Measurements from ENCODE around the gene UBE2S.
A peak's percentile ranks its signal among the peaks of the same experiment; 100 is the strongest.
"Not testable (repeated sequence)": the region's sequence is repeated elsewhere in the genome, so short reads cannot be mapped to it uniquely, and the experiment has no call there.

Gene UBE2S

DNA sequence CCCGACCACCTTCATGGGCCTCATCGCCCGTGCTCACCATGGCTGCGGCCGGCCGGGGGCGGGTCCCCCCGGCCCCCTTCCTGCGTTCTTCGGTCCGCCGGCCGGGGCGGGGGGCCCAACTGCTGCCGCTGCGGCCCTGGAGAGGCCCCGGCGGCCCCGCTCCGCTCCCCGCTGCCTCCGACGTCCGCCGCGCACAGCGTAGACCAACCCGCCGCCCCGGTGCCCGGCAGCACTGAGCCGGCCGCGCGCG lies at the start of gene UBE2S:
TSS of gene UBE2S (minus strand) at position 239 of the 250 bp plus-strand sequence. CDS start at position 40, 199 bp downstream.
- DNase-seq, result not testable (repeated sequence)

DNA sequence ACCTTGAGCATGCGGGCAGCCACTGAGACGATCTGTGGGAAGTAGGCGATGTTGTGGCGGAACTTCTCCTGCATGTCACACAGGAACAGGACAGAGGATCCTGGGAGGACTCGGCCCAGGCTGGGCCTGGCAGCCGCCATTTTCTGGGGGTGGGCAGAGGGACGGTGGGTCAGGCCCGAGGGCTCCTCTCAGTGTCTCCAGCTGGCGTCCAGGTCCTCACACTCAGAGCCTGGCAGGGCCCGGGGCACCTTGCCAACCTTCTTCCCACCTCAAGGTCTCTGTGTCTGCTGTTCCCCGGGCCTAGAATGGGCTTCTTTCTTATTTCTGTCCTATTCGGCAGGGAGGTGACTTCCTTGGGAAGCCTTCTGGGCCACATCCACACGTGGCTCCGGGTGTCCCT lies 48.8 kb upstream of the UBE2S start:
- no peak for DNase-seq

DNA sequence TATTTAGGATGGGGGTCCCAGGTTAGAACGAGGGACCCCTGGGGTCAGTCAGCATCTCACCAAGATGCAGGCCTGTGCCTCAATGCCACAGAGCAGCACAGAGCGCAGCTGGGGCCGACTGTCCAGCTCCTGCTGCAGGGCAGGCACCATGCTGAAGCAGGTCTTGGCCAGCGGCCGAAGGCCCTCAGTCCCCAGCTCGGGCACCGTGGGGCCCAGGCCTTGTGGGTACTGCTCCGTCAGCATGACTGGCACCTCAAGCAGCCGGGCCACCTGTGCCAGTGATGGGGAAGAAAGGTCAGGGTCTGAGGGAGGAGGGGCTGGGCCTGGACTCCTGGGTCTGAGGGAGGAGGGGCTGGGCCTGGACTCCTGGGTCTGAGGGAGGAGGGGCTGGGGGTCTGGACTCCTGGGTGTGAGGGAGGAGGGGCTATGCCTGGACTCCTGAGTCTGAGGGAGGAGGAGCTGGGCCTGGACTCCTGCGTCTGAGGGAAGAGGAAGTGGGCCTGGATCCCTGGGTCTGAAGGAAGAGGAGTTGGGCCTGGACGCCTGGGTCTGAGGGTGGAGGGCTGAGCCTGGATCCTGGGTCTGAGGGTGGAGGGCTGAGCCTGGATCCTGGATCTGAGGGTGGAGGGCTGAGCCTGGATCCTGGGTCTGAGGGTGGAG lies 48.1 kb upstream of the UBE2S start:
- DNase-seq, result no peak

DNA sequence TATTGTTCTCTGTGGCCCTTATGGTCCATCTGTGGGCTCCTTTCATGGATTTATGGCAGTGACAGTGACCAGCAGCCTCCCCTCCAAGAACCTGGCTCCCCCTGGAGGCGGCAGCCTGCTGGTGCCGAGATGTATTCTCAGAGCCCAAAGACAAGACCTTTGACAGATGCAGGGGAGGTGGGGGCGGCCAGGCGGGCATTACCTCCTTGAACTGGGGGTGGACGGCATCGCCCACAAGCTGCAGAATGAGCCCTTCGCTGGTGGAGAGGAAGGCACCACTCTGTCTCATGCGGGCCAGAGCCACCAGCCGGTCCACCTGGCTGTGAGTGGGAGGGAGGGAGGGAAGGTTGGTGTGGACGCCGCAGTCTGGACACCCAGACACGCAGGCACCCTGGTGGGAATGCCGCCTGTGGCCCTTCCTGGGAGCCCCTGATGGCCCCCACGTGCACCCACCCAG lies 47.2 kb upstream of the UBE2S start:
- peak; percentile 41 to 43 for DNase-seq

DNA sequence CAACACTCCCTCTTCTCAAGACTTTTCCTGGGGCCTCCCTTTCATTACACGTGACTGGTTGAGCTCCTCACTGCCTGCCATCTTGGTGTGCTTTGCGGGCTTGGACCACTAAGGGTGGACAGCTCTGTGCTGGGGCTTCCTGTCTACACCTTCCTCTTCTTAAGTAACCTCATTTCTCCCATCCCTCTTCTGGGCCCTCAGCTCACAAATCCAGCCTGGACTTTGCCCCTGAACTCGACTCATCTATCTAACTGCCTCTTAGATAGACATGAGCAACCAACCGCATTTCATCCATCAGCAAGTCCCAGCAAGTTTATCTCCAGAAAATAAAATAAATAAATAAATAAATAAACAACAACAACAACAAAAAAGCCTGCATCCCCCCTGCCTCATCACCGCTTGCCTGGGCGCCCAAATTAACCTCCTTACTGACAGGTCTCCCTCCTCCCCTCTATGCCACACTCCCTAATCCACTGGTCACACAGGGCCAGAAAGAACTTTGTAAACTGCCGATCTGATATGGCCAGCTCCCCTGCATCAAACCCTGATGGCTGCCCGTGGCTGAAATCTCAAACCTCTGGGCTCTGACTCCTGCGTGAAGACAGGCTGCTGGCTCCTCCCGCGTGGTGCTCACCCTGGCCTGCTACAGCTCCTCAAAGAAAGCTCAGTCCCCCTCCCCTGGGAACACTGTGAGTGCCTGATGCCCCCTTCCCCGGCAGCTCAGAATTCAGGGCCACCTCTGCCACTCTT lies 46.1 kb upstream of the UBE2S start:
- DNase-seq, result no peak

DNA sequence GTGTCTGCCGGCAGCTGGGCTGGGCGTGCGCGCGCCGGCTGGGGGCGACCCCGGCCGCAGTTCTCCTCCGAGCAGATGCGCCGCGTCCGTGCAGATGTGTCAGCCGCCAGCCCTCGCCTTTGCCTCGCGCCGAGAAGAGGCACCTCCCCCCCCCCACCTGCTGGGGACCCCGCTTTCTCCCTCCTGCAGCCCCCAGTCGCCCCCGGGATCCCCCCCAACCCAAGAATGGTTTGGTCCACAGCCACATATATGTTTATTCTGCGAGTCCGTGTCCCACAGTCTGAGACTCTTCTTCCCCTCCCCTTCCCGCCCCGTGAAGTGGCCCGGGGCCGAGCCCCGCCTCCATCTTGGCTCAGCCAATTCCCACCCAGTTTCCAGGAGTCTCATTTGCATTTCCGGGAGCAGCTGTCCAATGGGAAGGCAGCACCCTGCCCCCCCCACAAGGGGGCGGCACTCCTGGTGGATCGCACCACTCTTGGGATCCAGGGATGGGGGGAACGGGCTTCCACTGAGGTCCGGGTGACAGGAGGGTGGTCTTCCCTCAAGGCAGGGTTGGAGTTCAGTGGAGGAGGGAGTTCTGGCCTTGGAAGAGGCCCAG lies 45.3 kb upstream of the UBE2S start:
- no peak for DNase-seq

DNA sequence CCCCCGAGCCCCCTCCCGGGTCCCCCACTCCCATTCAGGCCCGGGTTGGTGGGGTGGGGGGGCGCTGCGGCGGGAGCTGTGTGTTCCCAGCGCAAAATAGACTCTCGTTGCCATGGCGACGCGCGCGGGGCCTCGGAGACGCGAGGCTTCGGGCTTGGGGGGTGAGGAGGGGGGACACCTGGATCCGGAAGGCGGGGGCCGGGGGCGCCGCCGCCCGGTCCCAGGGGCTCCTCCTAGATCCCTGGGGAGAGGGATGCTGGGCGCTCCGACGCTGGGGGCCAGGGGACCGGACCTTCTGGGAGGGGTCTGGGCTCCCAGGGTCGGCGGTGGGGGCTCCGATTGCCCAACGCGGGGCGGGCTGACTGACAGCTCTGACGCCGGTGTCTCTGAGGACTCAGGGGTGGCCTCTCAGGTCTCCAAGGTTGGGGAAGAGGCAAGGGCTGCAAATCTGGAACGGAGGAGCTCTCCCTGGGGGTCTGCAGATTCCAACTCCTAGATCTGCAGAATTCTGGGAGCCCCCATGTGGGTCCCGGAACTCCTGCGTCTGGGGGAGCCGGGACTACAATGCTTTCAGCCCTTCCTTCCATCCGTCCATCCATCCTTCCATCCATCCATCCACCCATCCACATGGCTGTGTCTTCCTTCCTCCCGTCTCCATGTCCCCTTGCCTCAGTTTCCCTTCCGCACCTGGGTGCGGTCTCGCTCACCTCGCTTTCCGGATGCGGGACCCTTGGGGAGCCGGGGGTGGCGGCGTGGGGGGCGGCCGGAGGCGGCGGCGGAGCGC lies 44.6 kb upstream of the UBE2S start:
- no peak for DNase-seq

DNA sequence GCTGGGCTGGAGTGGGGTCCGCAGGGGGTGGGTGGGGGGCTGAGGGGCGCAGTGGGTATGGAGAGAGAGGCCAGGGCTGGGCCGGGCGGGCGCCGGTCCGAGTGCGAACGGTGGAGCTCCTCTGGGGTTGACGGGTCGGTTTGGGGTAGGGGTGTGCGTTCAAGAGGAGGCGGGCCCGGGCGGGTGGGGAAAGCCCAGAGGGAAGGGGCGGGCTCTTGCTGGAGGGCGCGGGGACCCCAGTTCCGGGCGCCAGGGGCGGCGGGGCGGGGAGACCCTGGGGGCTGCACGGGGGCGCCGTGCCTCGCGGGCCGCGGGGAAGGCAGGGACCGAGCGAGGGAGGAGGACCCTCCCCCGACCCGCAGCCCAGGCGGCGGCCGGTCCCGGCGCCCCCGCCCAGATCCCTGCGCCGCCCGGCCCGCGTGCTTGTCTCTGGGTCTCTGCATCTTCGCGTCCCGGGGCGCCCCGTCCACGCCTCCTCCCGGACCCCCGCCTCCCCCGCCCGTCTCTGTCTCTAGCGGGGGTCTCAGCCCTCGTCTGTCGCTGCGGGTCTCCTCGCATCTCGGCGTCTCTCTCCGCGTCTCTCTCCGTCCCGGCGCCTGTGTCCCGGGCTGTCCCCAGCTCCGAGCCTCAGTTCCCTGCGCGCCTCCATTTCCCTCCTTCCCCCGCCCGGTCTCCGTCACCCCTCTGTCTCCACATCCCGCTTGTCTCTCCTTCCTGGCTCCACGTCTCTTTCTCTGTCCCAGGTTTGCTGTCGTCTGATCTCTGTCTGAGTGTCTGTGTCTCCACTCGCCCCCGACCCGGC lies 43.8 kb upstream of the UBE2S start:
- no peak for DNase-seq

DNA sequence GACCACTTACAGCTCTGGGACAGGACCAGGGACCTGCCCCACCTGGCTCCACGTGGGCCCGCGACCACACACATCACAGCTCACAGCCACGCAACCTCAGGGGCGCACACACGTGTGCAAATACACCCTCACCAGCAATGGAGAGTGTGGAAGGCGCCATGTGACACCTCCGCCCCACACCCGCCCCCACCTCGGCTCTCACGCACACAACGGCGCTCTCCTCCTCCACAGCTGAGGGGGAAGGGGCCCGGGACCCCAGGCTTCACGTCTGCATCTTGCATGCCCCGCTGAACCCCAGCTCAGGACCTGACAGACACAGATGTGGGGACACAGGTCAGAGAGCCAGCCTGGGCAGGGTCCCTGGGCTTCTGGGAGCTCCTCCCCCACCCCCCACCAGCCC lies 41.9 kb upstream of the UBE2S start:
- no peak for DNase-seq

DNA sequence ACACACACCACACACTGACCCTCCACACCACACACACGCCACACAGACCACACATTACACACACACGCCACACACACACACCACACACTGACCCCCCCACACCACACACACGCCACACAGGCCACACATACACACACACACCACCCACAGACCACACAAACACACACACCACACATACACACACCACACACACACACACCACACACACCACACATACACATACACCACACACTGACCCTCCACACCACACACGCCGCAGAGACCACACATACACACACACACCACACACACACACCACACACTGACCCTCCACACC lies 40.5 kb upstream of the UBE2S start:
- DNase-seq, result not testable (repeated sequence)

DNA sequence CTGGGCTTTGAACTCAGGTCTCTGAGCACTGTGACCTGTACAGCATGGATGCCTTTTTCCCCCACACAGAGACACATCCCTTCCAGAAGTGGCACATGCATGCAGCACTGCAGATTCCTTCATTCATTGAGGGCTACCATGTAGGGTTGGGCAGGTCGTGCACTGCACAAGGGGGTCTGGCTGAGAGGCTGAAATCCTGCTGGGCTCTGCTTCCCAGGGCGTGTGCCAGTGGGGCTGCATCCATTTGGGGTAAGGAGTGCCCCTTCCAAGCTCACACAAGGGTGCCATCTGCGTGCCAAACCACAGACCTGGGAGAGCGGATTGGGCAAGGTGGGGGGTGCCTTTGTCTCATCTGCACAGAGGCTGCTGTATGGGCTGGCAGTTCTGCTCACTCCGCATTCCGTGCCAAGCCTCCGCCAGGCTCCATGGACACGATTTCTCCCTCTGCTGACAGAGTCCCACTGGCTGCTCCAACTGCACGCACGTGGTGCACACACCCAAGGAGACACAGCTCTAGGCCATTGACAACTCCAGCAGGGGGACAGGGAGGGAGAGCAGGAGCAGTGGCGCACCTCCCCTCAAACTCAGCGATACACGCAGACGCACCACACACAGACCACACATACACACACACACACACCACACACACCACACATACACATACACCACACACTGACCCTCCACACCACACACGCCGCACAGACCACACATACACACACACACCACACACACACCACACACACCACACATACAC lies 40.0 kb upstream of the UBE2S start:
- no peak for DNase-seq

DNA sequence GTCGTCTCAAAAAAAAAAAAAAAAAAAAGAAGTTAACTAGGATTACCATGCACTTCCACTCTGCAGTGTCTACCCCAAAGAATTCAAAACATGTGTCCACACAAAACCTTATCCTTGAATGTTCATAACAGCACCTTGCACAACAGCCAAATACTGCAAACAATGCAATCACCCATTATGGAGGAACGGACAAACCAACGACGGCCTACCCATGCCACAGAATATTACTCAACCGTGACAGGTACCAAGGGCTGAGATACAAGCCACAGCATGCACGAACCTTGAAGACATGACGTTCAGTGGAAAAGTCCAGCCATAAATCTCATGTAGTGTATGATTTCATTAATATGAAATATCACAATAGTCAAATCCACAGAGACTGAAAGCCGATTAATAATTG lies 38.5 kb upstream of the UBE2S start:
- no peak for DNase-seq

DNA sequence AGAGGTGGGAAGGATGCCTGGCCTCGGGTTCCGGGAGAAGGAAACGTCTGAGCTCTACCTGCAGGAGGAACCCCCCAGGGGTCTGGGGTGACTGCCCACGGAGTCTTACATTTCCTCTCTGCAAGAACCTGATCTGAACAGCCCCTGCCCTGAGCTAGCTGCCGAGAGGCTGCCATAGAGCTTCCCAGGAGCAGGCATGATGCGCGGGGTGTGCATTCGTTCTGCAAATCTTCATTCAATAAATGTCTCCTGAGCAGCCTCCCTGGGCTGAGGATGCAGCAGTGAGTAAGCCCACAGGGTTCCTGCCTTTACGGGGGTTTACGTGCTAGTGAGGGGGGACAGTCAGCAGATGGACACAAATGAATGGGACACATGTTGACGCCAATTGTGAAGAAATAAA lies 37.1 kb upstream of the UBE2S start:
- no peak for DNase-seq

DNA sequence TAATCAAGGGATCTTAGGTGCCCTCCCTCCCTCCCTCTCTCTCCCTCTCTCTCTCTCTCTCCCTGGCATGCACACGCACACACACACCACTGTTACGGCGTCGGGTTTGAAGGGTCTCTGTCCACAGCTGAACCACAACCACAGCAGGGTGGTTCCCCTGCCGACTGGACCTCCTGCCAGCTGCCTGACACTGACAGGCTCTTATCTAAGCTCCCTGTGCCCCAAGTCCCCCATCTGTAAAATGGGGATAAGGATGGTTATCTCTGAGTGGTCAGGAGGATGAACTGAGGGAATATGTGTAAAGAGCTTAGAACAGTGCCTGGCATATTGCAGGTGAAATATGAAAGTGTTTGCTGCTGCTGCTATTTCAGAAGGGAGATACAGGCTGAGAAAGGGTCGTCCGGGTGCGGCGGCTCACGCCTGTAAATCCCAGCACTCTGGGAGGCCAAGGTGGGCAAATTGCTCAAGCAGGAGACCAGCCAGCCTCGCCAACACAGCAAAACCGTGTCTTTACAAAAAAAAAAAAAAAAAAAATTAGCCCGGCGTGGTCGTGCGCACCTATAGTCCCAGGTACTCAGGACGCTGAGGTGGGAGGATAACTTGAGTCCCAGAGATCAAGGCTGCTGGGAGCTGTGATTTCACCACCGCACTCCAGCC lies 36.4 kb upstream of the UBE2S start:
- no peak for DNase-seq

DNA sequence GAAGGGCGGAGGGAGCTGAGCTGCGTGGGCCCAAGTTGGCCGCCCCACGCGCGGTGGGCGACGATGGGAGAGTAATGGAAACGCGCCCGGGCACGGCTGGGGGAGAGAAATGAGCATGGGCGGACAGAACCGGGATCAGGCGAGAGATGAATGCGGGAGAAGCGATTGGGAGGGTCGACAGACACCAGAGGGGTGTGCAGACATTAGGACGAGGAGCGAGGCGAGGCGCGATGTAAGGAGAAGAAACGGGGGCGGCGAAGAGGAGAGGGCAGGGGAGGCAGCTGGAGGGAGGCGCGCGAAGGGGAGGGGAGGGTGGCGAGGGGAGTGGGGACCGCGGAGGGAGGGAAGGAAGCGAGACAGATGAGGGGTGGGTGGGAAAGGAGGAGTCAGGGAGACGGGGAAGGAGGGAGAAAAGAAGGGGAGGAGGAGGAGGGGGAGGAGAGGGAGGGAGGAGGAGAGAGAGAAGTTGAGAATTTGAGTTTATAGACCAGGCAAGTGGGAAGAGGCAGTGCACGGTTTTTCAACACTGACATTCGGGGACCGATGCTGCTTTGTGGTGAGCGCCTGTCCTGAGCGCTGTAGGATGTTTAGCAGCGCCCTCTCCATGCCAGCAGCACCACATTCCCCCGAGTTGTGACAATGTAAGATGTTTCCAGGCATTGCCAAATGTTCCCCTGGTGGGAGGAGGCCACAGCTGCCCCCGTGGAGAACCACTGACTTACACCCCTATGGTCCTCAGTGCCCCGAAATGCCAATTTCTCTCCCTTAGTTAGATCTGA lies 35.6 kb upstream of the UBE2S start, which contains the start of gene SHISA7:
TSS of gene SHISA7 (minus strand) at position 256 of the 779 bp plus-strand sequence. CDS start 437 bp downstream, outside the sequence.
- DNase-seq, result no peak

DNA sequence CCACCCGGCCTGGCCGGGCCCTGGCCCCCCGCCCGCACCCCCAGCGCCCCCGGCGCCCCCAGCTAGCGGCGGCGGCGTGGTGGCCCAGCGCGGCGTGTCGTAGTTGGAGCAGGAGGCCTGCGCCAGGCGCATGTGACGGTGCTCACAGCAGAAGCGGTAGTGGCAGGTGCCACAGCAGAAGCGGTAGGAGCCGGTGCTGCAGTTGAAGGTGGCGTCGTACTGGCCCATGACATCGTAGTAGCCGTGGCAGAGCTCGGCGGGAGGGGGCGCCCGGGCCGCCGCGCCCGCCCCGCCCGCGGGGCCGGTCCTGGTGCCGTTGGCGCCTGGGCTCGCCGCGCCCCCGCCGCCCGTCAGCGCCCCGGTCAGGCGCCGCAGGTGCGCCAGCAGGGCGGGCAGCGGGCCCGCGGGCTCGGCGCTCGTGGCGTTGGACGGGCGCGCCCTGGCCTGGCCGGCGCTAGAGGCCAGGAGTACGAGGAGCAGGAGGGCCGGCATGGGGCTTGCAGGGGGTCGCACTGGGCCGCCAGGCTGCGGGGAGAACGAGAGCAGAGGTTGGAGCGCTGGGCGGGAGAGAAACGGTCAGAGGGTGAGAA lies 34.9 kb upstream of the UBE2S start:
- no peak for DNase-seq

DNA sequence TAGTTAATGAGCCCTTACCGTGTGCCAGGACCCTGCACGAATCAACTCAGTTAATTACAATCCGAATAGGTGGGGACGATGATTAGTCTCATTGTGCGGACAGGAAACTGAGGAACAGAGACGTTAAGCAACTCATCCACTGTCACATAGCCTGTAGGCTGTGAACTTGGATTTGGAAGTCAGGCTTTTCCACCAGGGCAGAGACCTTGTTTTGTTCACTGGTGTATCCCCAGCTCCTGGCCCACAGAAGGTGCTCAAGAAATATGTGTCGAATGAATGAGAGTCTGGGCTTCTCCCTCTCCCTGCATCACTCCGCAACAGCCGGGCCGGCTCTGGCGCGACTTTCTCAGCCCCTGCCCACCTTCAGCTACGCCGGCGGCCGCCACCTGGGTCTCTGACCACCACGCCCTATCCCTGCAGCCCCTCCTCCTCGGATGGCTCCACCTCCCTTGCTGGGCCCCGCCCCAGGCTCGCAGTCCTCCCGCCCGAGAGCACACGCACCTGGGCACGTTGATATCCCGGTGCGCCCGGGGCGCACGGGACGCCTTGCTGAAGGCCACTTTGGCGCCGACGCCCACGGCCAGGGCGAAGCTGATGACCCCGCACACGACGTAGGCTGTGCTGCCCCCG lies 34.2 kb upstream of the UBE2S start:
- DNase-seq, result no peak

DNA sequence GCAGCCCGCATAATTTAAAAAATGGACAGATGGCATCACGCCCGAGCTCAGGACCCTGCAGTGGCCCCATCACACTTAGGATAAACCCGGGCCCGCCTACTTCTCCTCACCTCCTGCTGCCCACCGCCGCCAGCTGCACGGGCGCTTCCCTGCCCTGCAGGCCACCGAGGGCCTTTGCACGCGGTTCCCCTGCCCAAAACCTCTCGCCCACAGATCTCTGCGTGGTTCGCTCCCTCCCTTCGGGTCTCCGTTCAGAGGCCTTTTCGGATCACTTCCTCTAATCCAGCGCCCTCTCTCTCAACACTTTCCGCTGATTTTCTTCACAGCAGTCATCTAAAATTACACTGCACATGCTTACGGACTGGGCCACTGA lies 33.7 kb upstream of the UBE2S start:
- no peak for DNase-seq

DNA sequence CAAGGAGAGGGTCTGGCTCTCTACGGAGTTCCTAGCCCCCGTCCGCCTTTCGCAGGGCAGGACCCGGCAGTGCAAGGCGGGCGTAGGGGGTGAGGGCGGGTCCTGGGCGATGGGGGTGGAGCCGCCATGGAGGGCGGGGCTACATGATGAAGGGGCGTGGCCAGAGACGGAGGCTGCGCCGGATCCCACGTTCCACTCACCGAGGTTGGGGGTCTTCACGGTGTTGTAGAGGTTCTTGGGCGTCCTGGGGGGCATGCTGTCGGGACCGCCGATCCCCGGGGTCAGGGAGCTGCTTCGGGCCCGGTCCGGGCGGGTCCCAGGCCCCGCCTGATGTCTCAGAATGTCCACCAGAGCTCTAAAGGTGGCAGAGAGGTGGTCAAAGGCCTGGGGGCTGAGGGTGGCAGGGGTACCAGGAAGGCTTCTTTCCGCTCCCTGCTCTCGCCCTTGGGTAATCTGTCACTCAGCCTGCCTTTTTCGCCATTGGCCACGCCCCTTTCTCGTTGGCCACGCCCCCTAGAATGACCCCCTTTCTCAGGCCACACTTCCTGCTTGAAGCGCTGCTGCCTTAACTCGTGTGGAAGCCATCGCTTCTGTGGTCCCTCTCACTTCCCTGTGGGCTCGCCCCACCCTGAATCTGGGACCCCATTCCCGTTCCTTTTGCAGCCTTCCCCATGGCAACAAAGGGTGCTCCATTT lies 33.0 kb upstream of the UBE2S start:
- no peak for DNase-seq
